ENCODE measurements around the gene WASF2. TPM values are rescaled to one million over a fixed set of nuclear protein-coding genes. Genes with fewer than 3 reads are reported as not detected.

The WASF2 gene
- total RNA-seq, 2 donors from 2014 or later = 42.0 to 63.6 TPM

GRCh38 chr1:27444632-27445031 lies 45.3 kb downstream of the WASF2 start:
- no peak overlapping the region for H3K27ac ChIP-seq
- WGBS = 25% methylated on average over 1 of the region's 1 CpG
- H3K4me3 ChIP-seq = no peak overlapping the region
- no peak for DNase-seq (ENCODE audit: low spot score)
- no peaks in the 10 kb centered on the region for H3K36me3 ChIP-seq
- intact Hi-C loops (cut with DNase I) = no loop called here
- H3K27me3 ChIP-seq (replicated peaks; ENCODE audit: insufficient read depth) = no peaks in the 10 kb centered on the region
- TF ChIP-seq CTCF (IDR thresholded peaks at IDR 0.05) (no peak), POLR2A (IDR thresholded peaks at IDR 0.05) (no peak), POLR2AphosphoS5 (IDR thresholded peaks at IDR 0.05) (no peak)
- no peaks in the 10 kb centered on the region for H3K4me1 ChIP-seq (replicated peaks)
- no peaks in the 10 kb centered on the region for H3K9me3 ChIP-seq

- Histone ChIP-seq H3K9me3 (no peaks in the 10 kb centered on the region), H3K4me1 (replicated peaks) (peaks cover 14% of the 10 kb centered on the region), H3K4me3 (no peak overlapping the region), H3K36me3 (no peaks in the 10 kb centered on the region), H3K27me3 (replicated peaks; ENCODE audit: insufficient read depth) (no peaks in the 10 kb centered on the region), H3K27ac (no peak overlapping the region)
- DNase-seq (ENCODE audit: low spot score) = no peak
- intact Hi-C loops (cut with DNase I) = no loop called here
- WGBS = 32% methylated on average over 2 of the region's 2 CpGs
- TF ChIP-seq CTCF (IDR thresholded peaks at IDR 0.05) = no peak
- TF ChIP-seq POLR2A (IDR thresholded peaks at IDR 0.05) = no peak
- no peak for TF ChIP-seq POLR2AphosphoS5 (IDR thresholded peaks at IDR 0.05)
These were observed 50.8 kb downstream of the WASF2 start for GRCh38 chr1:27439150-27439549.

- Histone ChIP-seq H3K27me3 (replicated peaks; ENCODE audit: insufficient read depth) (no peaks in the 10 kb centered on the region), H3K36me3 (no peaks in the 10 kb centered on the region), H3K27ac (no peak overlapping the region), H3K4me1 (replicated peaks) (peaks cover 14% of the 10 kb centered on the region), H3K9me3 (no peaks in the 10 kb centered on the region), H3K4me3 (no peak overlapping the region)
- WGBS = 86% methylated on average over 1 of the region's 1 CpG
- TF ChIP-seq POLR2AphosphoS5 (IDR thresholded peaks at IDR 0.05) (no peak), CTCF (IDR thresholded peaks at IDR 0.05) (no peak), POLR2A (IDR thresholded peaks at IDR 0.05) (no peak)
- intact Hi-C loops (cut with DNase I) = no loop called here
- no peak for DNase-seq (ENCODE audit: low spot score)
These were observed 51.3 kb downstream of the WASF2 start for GRCh38 chr1:27438621-27439061.

GRCh38 chr1:27436204-27437159 lies 53.5 kb downstream of the WASF2 start:
- H3K27me3 ChIP-seq (replicated peaks; ENCODE audit: insufficient read depth) = no peaks in the 10 kb centered on the region
- H3K4me3 ChIP-seq = no peak overlapping the region
- WGBS = 51% methylated on average over 5 of the region's 5 CpGs
- peak; percentile 90 for TF ChIP-seq POLR2AphosphoS5 (IDR thresholded peaks at IDR 0.05)
- TF ChIP-seq CTCF (IDR thresholded peaks at IDR 0.05) = no peak
- DNase-seq (ENCODE audit: low spot score) = peak; percentile 51
- peaks cover 14% of the 10 kb centered on the region for H3K4me1 ChIP-seq (replicated peaks)
- H3K36me3 ChIP-seq = no peaks in the 10 kb centered on the region
- intact Hi-C loops (cut with DNase I) = no loop called here
- no peaks in the 10 kb centered on the region for H3K9me3 ChIP-seq
- H3K27ac ChIP-seq = peak overlapping the region; percentile 60 to 72
